HepG2 (cell line): Measurements from ENCODE around the gene RTP3. TPM values are rescaled to one million over a fixed set of nuclear protein-coding genes. Genes with fewer than 3 reads are reported as not detected.

ENCODE experiments used
- ATAC-seq: fragments of 200-7000 bp; cut with Tn5 transposase; 3 replicates; pipeline ENCODE4 v1.9.1; 2020; ENCODE audit warnings: mild to moderate bottlenecking, moderate library complexity
- BruUV-seq: library from RNA; stranded (reverse); fragments of 400-500 nt; replicated peaks from 2 replicates; lab custom pipeline; 2021; lab: Mats Ljungman, UMichigan
- CTCF ChIA-PET: fragments of 300-600 bp; formaldehyde crosslinking; extraction: SDS; loops from one replicate; lab custom pipeline; 2021; ENCODE audit warnings: low total read pairs, inconsistent platforms, low intra/inter-chr PET ratio; lab: Yijun Ruan, JAX
- POLR2A ChIA-PET: fragments of 350-600 bp; sonication (Branson Sonifier 250); formaldehyde crosslinking; loops from one replicate; lab custom pipeline; 2020; ENCODE audit warnings: antibody characterized with exemption, inconsistent platforms; lab: Yijun Ruan, JAX
- DNase-seq: peaks from one replicate; pipeline ENCODE4 v3.0.0-alpha.2; 2015; ENCODE audit warnings: low spot score
- FAIRE-seq: peaks from 3 replicates; lab custom pipeline; 2011; peaks lifted over from hg19 to GRCh38; lab: Jason Lieb, UNC
- H2AFZ ChIP-seq: one replicate; pipeline ENCODE4 v1.6.1; 2011; ENCODE audit warnings: low read length, inconsistent platforms
- H3K27ac ChIP-seq: fragments of 300-600 bp; 3 replicates; pipeline ENCODE4 v1.8.0; 2011; ENCODE audit warnings: mixed run types, mild to moderate bottlenecking, mixed read lengths, low read length, inconsistent platforms; ENCODE audit not compliant: insufficient read depth; ENCODE audit errors: extremely low read length
- H3K27me3 ChIP-seq, 2 experiments: fragments of 200-600 bp in 1 of 2; 2 replicates in 1 of 2; 3 replicates in 1 of 2; pipeline versions ENCODE4 v1.6.0 to v1.8.0; 2011; ENCODE audit warnings: low read length in 2 of 2, mild to moderate bottlenecking in 2 of 2, moderate library complexity in 2 of 2, inconsistent platforms in 1 of 2; ENCODE audit not compliant: insufficient read depth in 2 of 2, control insufficient read depth in 1 of 2
- H3K36me3 ChIP-seq, 2 experiments: fragments of 200-600 bp in 1 of 2; replicated peaks in 1 of 2; 2 replicates in 1 of 2; 3 replicates in 1 of 2; pipeline versions ENCODE4 v1.5.1 to v1.8.0; 2011; ENCODE audit warnings: low read length in 2 of 2, inconsistent platforms in 1 of 2; ENCODE audit not compliant: insufficient read depth in 2 of 2, control insufficient read depth in 1 of 2
- H3K4me1 ChIP-seq: 2 replicates; pipeline ENCODE4 v1.5.1; 2012; ENCODE audit warnings: low read length, inconsistent platforms; ENCODE audit not compliant: insufficient read depth
- H3K4me2 ChIP-seq: 2 replicates; pipeline ENCODE4 v1.6.0; 2011; ENCODE audit warnings: low read depth, low read length, inconsistent platforms
- H3K4me3 ChIP-seq, 3 experiments: fragments of 200-600 bp in 1 of 3; sonication (generic), shearing (Covaris generic) in 1 of 3; replicated peaks in 1 of 3; 2 replicates each; pipeline ENCODE4 v1.5.1; 2011 to 2016; ENCODE audit warnings: low read length in 3 of 3, inconsistent platforms in 2 of 3, low read depth in 2 of 3, mild to moderate bottlenecking in 2 of 3, control low read depth in 1 of 3, mixed read lengths in 1 of 3; ENCODE audit not compliant: insufficient read depth in 1 of 3
- H3K79me2 ChIP-seq: one replicate; pipeline ENCODE4 v1.6.1; 2011; ENCODE audit warnings: low read length, inconsistent platforms; ENCODE audit not compliant: insufficient read depth
- H3K9ac ChIP-seq: 2 replicates; pipeline ENCODE4 v1.6.0; 2011; ENCODE audit warnings: mild to moderate bottlenecking, low read depth, low read length, inconsistent platforms; ENCODE audit not compliant: insufficient read depth
- H3K9me3 ChIP-seq: 2 replicates; pipeline ENCODE4 v1.5.1; 2012; ENCODE audit warnings: mild to moderate bottlenecking, low read length
- H4K20me1 ChIP-seq: 2 replicates; pipeline ENCODE4 v1.6.0; 2011; ENCODE audit warnings: inconsistent platforms, mild to moderate bottlenecking, low read length, moderate library complexity; ENCODE audit not compliant: insufficient read depth
- ISX ChIP-seq: sonication (generic); formaldehyde crosslinking; conservative IDR thresholded peaks from 2 replicates; pipeline ENCODE4 v1.5.0; 2020; ENCODE audit warnings: missing genetic modification reagents
- JARID2 ChIP-seq: sonication (generic); formaldehyde crosslinking; IDR thresholded peaks from 2 replicates; pipeline ENCODE4 v1.8.1; 2023; ENCODE audit warnings: missing genetic modification reagents, inconsistent platforms; ENCODE audit not compliant: insufficient replicate concordance
- LBX2 ChIP-seq: sonication (generic); formaldehyde crosslinking; IDR thresholded peaks from 2 replicates; pipeline ENCODE4 v1.5.0; 2020; ENCODE audit warnings: missing genetic modification reagents, mild to moderate bottlenecking, borderline replicate concordance
- MED1 ChIP-seq: sonication (generic); formaldehyde crosslinking; IDR thresholded peaks from 2 replicates; pipeline ENCODE4 v1.4.0; 2020; ENCODE audit warnings: missing genetic modification reagents
- RBM39 ChIP-seq: fragments of 200-400 bp; formaldehyde crosslinking; IDR thresholded peaks from one replicate; pipeline ENCODE4 v1.6.1; 2018; ENCODE audit warnings: antibody characterized with exemption, mild to moderate bottlenecking, low read depth, low read length; ENCODE audit not compliant: poor library complexity, severe bottlenecking
- ZBTB40 ChIP-seq, 2 experiments: fragments of 450-650 bp in 1 of 2; sonication (generic) in 1 of 2; formaldehyde crosslinking in 1 of 2; IDR thresholded peaks; 2 replicates each; pipeline versions ENCODE4 v1.6.1 to v1.8.0; 2016 to 2022; ENCODE audit warnings: antibody characterized with exemption in 1 of 2, mild to moderate bottlenecking in 1 of 2, missing genetic modification reagents in 1 of 2
- ZFP82 ChIP-seq: sonication (generic); formaldehyde crosslinking; IDR thresholded peaks from 2 replicates; pipeline ENCODE4 v1.5.1; 2020; ENCODE audit warnings: mild to moderate bottlenecking, missing genetic modification reagents, borderline replicate concordance
- ZNF337 ChIP-seq: sonication (generic); formaldehyde crosslinking; IDR thresholded peaks from 2 replicates; pipeline ENCODE4 v1.5.1; 2020; ENCODE audit warnings: missing genetic modification reagents, low read depth, mild to moderate bottlenecking, borderline replicate concordance
- WGBS: methylation state at CpG from one replicate; pipeline ENCODE4 v1.1.6; 2017; ENCODE audit warnings: low lambda C conversion rate; 5-methylcytosine and 5-hydroxymethylcytosine counted together
- in situ Hi-C: cut with HindIII; loops from 2 replicates; pipeline ENCODE4 v1.10.0; 2017; ENCODE audit warnings: low pct_unique_long_range_greater_than_20kb; ENCODE audit not compliant: extremely low pct_ligation_motif_present
- intact Hi-C: fragments of 100-400 bp; cut with micrococcal nuclease; formaldehyde crosslinking; loops from one replicate; pipeline ENCODE4 v1.10.0; 2022; ENCODE audit not compliant: unreplicated experiment
- polyA plus RNA-seq, 8 experiments: library from polyadenylated mRNA; depleted of rRNA in 3 of 8; stranded (reverse) in 7 of 8; unstranded in 1 of 8; fragments of >200 nt; fragmentation: Illumina TruSeq in 4 of 8; extraction: Trizol in 4 of 8; gene quantifications; 2 replicates each; pipeline versions ENCODE4 v1.2.1 to v1.2.3, GENCODE V29; 2011 to 2016; ENCODE audit warnings: low read depth in 4 of 8, missing spikeins in 1 of 8, mixed read lengths in 1 of 8; ENCODE audit not compliant: insufficient read depth in 1 of 8
- total RNA-seq, 5 experiments: library from RNA; depleted of rRNA; stranded (reverse); fragments of >200 nt; fragmentation: Illumina TruSeq; extraction: Trizol; gene quantifications; 2 replicates each; pipeline ENCODE4 v1.2.3, GENCODE V29; 2016; ENCODE audit warnings: low read depth in 1 of 5

The RTP3 gene
- total and polyA plus RNA-seq, 2 of the 13 experiments (the other 11 are each of a cell fraction or from before 2014, with no cell fraction given), result 0.09 TPM; not detected in 1

DNA sequence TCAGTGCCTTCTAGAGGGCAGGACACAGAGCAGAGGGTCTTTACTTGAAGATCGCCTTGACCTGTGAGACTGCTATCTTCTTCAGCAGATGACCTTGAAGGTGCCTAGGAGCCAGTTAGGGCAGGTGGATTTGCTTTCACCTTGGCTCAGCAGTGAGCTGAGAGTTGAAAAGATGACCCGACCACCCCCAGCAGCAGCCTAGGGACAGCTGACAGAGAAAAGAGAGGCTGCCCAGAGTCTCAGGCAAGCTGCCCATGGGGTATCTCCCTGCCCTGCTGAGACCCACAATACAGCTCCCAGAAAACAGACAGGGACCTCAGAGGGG is 32.6 kb upstream of the RTP3 start:
- POLR2A ChIA-PET, result no interaction called here
- Histone ChIP-seq H3K4me3 (no peak overlapping the region), H2AFZ (no peak overlapping the region), H3K27ac (no peak overlapping the region), H3K9me3 (0 out of 2 replicates have a peak, but pooled peaks cover 11% of the 10 kb centered on the region), H3K36me3 (no peaks in the 10 kb centered on the region), H3K4me2 (no peak overlapping the region), H4K20me1 (no peaks in the 10 kb centered on the region), H3K27me3 (peaks cover 2 to 3% of the 10 kb centered on the region in 2 experiments; a peak in 2 of 5 replicates), H3K4me1 (no peaks in the 10 kb centered on the region), H3K9ac (no peak overlapping the region), H3K79me2 (no peaks in the 10 kb centered on the region)
- intact Hi-C loops, result no loop called here
- TF ChIP-seq ZBTB40 (IDR thresholded peaks at IDR 0.05) (no peak), ZBTB40 (CRISPR knock-in tag; IDR thresholded peaks at IDR 0.05) (no peak), LBX2 (CRISPR knock-in tag) (no peak), MED1 (CRISPR knock-in tag) (no peak), ZNF337 (CRISPR knock-in tag) (no peak), ZFP82 (CRISPR knock-in tag) (no peak), JARID2 (no peak), ISX (CRISPR knock-in tag) (no peak), RBM39 (no peak)
- no peak for ATAC-seq
- in situ Hi-C loops, result no loop called here
- 0% methylated on average over 1 of the region's 2 CpGs for WGBS
- no TSS peak for BruUV-seq
- DNase-seq, result no peak
- FAIRE-seq, result no peak
- CTCF ChIA-PET, result no interaction called here
